Hepatocyte (in vitro differentiated cells): ENCODE results near the gene MVD.

Experiments used
- EZH2 ChIP-seq: fragments of 200-600 bp; sonication (generic); IDR thresholded peaks from 2 replicates; pipeline ENCODE4 v1.6.1; 2016; ENCODE audit warnings: antibody characterized with exemption, mild to moderate bottlenecking, borderline replicate concordance
- EZH2phosphoT487 ChIP-seq: fragments of 200-600 bp; sonication (generic); IDR thresholded peaks from one replicate; pipeline ENCODE4 v1.6.1; 2018; ENCODE audit warnings: antibody characterized with exemption, mild to moderate bottlenecking, low read depth, moderate library complexity; ENCODE audit not compliant: unreplicated experiment, severe bottlenecking
- TF ChIP-seq, protein P1 (sequence below): fragments of 200-600 bp; sonication (generic); IDR thresholded peaks from 2 replicates; pipeline ENCODE4 v1.5.1; 2016; ENCODE audit warnings: antibody characterized with exemption, mild to moderate bottlenecking; ENCODE audit not compliant: poor library complexity

DNA sequence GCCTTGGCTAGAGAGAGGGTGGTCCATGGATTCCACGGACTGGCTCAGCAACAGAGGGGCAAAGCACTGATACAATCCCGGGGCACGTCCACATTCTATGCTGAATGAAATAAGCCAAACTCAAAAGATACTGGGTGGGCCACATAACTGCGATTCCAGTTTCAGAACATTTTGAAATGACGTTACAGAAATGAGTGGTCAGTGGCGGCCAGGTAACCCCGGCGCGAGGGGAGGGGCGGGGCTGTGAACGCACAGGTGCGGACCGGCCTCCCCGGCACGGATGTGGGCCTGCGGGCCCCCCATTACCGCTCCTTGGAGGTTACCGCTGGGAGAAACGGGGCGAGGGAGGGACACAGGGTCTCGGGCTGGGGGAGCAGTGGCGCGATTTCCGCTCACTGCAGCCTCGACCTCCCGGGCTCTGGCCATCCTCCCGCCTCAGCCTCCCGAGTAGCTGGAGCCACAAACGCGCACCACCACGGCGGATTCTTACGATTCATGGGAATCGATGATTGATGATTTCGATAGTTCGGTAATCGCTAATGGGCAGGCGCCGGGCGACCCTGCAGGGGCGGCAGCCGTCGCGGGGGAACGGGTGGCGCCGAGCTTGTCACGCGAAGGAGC is 559 bp downstream of the MVD start:
- TF ChIP-seq, protein P1, sequence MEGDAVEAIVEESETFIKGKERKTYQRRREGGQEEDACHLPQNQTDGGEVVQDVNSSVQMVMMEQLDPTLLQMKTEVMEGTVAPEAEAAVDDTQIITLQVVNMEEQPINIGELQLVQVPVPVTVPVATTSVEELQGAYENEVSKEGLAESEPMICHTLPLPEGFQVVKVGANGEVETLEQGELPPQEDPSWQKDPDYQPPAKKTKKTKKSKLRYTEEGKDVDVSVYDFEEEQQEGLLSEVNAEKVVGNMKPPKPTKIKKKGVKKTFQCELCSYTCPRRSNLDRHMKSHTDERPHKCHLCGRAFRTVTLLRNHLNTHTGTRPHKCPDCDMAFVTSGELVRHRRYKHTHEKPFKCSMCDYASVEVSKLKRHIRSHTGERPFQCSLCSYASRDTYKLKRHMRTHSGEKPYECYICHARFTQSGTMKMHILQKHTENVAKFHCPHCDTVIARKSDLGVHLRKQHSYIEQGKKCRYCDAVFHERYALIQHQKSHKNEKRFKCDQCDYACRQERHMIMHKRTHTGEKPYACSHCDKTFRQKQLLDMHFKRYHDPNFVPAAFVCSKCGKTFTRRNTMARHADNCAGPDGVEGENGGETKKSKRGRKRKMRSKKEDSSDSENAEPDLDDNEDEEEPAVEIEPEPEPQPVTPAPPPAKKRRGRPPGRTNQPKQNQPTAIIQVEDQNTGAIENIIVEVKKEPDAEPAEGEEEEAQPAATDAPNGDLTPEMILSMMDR = no peak
- TF ChIP-seq EZH2phosphoT487 (no peak), EZH2 (no peak)
